Measurements from ENCODE around the gene FOXJ3. TPM values are rescaled to one million over a fixed set of nuclear protein-coding genes. Genes with fewer than 3 reads are reported as not detected.

The FOXJ3 gene
- total RNA-seq, 1 experiment from 2014 or later = 31.7 TPM

DNA sequence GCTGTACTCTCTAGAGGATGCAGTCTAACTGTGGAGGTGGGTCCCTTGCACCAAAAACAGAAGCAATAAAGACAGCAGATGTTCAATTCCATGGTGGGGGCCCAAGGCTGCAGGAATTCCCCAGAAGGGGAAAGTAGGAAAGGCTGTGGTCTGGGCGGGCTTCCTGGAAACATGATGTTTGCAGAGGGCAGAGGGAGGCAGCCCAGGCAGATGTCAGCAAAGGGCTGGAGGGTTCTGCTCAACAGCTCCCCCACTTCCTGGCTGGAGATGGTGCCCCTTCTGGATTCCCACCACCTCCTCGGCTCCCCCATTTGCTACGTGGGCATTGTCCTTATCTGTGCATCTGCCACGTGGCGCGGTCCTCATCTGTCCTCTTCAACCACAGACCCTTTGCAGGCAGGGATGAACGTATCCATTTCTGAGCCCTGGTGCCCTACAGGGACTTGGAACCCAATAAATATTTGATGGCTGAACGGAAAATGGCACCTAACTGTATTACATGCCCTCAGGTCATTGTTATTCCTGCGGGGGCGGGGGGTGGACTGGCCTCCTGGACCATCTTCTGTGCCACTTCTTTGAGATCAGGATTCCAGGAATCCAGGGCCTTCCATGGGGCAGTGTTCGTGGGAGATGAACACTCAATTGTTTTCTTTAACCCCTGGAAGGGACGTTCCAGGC, 190.2 kb downstream of the FOXJ3 start:
- DNase-seq (ENCODE audit: low spot score) = no peak

DNA sequence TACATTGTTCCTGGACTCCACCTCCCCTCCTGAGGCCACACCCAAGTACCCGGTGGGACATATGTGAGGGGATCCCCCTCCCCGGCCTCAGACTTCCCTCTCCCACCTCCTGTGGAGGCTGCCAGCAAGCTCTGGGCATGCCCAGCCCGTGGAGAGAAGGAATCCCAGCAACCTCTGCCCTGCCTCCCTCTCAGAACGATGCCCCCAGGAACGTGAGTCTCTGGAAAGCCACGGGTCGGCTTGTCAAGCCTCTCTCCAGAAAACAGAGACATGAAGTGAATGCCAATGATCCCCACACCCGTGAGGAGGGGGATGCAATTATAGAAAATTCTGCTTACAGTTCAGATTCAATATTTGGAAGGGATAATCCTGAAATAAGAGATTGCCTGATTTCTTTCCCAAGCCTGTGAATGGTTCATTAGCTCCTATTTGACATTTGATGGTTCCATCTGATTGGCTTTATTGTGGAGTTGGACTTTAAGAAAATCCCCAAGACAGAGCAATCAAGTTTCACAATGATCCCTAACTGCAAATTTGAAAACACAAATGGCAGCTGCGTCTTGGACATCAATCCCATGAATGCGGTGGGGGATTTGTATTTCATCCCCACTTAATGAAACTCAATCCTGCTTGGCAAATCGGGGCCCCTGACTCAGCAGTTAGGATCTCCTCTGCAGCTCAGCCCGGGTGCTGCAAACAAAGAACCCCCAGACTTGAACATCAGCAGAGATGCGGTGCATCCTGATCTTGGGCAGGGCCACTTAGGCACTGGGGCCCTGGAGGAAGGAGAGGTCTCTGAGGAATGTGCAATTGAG, 190.9 kb downstream of the FOXJ3 start:
- no peak for DNase-seq (ENCODE audit: low spot score)

DNA sequence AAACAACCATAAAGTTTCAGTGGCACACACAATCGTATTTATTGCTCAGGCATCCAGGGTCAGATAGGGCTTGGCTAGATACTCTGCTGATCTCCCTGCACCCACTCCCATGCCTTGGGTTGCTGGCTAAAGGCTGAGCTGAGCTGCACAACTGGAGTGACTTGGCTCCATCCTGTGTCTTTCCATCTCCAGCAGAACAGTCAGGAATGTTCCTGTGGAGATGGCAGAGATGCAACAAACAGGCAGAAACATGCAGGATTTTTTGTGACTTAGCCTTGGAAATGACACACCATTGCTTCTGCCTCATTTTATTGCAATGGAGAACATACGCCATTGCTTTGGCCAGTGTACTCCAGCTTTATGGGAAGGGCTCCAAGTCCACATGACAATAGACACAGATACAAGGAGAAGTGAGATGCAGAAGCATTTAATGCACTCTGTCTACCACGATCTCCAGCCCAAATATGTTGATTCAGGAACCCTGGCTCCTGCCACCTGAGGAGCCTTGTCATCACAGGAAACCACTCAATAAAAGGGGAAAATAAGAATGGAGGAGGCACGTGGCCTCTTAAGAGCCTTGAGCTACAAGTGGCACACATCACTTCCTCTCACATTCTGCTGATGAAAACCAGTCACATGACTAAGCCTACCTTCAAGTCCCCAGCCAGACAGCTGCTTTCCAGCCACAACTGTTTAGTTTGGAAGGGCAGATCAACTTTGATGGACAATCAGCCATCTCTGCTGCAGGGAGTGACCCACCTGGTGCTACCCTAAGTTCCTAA, 191.9 kb downstream of the FOXJ3 start:
- peak; percentile 47 for DNase-seq (ENCODE audit: low spot score)

DNA sequence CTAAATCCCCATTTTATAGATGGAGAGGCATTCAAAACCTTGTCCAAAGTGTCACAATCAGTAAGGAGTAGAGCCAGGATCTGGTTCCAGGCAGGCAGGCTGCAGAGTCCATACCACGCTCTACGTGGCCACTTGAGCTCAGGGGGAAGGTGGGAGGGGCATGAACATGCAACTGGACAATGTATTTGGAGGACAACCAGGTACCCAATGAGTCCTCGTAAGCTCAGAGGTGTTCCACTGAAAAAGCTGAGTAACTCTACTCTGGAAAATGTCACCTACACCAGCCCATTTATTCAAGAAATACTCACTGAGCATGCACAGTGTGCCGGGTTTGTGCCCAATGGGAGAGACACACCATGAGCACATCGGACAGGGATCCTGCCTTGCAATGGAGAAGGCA, 193.1 kb downstream of the FOXJ3 start:
- peak; percentile 2 for DNase-seq (ENCODE audit: low spot score)

DNA sequence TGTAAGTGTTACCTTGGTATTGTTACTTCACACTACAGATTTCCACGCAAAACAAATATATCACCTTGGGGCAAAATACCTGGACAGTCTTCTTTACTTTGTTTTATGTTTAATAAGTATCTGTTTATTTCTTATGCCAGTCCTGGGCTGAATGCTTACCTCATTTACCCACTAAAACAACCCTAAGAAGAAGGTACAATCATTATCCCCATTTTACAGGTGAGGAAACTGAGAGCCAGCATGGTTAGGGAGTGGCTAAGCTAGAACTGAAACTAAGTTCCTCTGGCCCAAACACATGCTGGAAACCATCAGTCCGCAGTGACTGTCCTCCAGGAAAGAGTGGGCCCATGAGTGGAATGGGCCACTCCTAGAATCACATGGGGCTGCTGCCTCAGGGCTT, 194.8 kb downstream of the FOXJ3 start:
- DNase-seq (ENCODE audit: low spot score) = no peak

DNA sequence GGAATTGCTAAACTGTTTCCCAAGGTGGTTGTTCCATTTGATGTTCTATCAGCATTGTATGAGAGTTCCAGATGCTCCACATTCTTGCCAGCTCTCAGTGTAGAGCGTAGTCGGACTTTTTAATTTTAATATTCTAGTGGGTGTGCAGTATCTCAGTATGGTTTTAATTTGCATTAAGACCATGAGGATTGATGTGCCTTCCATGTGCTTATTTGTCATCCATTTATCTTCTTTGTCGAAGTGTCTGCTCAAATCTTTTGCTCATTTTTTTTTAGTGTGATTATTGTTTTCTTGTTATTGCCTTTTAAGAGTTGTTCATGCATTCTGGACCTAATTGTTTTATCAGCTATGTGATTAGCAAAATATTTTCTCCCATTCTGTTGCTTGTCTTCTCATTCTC, 195.6 kb downstream of the FOXJ3 start:
- no peak for DNase-seq (ENCODE audit: low spot score)

DNA sequence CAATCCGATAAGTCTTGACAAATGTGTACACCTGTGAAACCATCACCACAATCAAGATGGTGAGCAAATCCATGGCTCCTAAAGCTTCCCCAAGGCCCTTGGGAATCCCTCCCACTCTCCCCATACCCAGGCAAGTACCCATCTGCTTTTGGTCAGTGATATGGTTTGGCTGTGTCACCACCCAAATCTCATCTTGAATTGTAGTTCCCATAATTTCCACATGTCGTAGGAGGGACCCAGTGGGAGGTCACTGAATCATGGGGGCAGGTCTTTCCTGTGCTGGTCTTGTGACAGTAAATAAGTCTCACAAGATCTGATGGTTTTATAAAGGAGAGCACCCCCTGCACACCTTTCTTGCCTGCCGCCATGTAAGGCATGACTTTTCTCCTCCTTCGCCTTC, 196.4 kb downstream of the FOXJ3 start:
- DNase-seq (ENCODE audit: low spot score) = peak; percentile 1

DNA sequence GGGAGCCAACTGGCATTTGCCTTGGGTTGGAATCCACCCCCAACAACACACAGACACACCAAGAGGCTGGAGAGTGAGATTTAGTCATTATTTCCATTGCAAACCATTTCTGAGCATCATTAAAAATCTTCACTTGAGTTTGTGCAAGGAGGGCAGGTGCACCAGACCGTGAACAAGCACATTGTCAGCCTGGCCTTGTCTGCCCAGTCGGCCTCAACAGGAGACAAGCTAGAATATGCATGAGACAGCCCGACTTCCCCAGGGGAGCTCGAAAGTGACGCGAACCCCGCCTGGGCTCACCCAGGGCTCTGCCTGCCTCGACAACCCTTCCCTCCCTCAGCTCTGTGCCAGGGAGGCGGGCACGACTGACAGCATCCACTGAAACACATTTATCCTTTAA, 197.3 kb downstream of the FOXJ3 start:
- DNase-seq (ENCODE audit: low spot score) = no peak

DNA sequence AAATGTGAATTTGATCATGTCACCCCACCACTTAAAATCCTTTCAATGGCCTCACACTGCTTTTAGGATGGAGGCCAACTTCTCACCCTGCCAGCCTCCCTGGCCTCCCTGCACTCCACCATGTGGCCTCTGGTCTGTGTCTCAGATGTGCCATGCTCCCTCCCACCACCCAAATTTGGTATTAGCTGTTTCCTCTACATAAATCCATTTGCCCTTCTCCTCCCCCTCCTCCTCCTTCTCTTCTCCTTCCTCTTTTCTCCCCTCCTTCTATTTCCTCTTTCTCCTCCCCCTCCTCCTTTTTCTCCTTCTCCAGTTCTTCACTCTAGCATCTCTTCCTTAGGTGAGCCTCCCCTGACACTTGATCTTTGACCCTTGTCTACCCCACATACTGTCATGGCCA, 198.6 kb downstream of the FOXJ3 start:
- no peak for DNase-seq (ENCODE audit: low spot score)

DNA sequence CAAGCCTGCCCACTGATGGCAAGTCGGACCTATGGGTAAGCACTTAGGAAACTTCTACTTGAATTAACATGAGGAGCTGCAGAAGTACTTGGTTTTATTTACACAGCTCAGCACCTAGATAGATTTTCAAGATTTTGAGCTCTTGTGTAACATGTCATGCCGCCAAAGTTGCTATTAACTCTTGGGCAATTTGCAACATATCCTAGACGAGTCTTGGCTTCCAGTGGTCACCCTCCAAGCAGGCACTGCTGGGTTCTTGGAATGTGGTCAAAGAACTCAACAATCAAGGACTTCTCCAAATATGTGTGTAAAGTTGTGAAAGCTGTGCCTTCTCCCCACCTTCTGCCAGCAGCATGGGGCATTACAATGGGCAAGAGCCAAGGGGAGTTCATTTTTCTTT, 199.6 kb downstream of the FOXJ3 start:
- peak; percentile 12 for DNase-seq (ENCODE audit: low spot score)

DNA sequence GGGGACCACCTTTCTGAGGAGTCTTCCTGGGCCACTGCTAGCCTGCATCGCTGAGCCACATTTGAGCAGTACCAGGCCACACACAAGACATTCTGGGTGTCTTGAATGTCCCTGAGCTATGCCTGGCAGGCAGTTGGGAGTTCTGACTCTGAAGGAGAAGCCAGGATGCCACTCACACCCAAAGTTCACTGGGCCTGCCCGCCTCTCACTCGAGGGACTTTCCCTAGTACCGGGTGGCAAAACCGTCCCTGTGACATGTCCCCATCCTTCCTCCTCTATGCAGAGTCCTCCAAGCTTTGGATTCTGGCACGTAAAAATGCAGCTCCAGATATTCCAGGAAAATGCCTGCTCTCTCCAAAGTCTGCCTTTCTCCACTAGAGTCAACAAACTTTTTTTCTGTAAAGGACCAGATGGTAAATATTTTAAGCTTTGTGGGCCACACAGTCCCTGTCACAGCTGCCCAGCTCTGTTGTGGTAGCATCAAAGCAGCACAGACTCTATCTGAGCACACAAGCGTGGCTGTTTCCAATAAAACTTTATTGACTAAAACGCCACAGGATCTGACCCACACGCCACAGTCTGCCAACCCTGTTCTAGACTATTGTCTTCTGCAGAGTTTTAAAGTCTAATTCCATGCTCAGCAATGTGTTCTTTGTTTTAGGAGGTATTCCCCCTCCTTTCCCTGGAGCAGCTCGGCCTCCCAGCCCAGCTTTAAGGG, 201.1 kb downstream of the FOXJ3 start:
- DNase-seq (ENCODE audit: low spot score) = no peak

DNA sequence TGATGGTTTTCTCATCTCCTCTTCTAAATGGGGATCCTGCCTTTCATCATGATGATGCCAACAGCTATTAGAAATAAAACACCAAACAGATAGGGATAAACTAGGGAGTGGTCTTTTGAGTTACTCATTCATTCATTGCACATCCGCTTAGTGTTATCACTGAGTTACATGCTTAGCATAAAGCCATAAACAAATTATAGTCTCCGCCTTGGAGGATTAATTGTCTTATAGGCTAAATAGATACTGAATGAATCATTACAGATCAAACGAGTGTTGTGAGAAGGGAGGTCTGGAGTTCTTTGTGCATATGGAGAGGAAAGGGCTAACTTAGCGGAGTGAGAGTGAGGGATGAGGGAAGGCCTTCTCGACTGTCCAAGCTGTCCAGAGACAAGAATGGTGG, 201.6 kb downstream of the FOXJ3 start:
- peak; percentile 2 for DNase-seq (ENCODE audit: low spot score)

DNA sequence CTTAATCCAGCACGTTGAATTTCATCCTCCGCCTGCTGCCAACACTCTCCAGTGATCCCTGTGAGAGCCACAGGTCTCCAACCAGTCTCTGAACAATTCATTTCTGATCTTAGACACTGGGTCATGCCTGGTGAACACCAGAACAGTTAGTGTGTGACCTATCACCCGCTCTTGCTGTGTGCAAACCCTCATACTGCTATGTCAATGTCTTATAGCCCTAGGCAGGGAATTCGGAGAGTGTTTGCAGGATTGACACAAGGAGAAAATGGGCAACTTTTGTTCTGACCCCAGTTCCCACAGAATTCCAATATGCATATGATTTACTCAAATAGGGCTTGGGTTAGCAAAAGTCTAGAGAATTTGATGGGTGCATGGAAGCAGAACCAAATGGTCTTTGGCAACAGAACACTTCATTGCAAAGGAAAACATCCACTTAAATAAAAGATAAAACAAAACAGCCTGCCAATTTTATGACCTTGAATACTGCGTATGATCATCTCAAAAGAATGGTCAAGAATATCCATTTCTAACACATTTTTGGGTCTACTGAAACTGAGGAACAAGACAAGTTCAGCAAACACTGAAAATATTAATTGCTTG, 204.9 kb downstream of the FOXJ3 start:
- peak; percentile 2 for DNase-seq (ENCODE audit: low spot score)

DNA sequence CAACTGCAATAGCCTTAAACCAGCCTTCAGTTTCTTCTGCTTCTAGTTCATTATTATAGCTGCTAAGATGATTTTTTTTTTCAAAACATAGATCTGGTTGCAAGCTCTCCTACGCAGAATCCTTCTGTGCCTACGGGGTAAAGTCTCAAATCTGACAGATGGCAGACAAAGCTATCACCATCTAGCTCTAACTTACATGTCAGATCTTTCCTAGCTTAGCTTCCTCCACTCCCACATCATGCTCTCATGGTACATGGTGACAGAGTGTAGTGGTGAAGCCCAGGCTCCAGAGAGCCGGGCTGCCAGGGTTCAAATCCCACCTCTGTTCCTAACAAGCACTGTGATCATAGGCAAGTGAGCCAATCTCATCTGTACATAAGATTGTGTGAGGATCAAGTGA, 206.1 kb downstream of the FOXJ3 start:
- peak; percentile 3 for DNase-seq (ENCODE audit: low spot score)

DNA sequence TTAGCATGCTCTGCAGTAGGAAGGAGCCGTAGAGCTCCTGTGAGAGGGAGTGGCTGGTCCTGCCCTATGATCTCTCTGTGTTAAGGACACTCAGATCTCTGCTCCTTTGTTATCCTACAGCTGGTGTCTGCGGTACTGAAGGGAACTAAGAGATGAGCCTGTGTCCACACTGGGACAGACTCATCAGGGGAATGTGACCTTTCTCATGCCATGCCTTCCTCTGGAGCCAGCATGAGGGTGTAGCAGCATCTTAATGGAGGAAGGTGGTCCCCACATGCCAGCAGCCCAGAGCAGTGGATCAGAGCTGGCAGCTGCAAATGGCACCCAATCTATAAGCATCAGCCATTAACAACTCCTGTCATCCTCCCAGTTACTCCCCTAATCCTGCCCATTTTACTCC, 206.5 kb downstream of the FOXJ3 start:
- DNase-seq (ENCODE audit: low spot score) = peak; percentile 2

DNA sequence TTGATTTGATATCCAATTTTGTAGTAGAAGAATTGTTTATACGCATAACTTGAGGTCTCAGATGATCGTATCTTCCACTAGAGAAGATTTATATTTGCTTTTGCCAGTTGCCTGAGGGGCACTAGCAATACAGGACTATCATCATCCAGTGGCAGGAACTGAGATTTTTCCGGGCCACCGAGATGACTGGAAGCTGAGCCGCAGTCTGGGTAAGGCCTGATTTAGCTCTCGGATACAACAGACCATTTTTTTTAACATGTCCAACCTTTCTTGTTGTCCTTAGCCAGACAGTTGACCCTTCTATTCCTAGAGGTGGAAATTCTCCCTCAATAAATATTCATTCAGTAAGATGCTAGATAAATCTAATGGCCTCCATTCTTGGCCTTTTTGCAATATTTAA, 207.3 kb downstream of the FOXJ3 start:
- no peak for DNase-seq (ENCODE audit: low spot score)

Other genes with a start within 250 kb of the FOXJ3 start
- not detected in 2 replicates for gene GUCA2B, start 181.8 kb downstream of the FOXJ3 start, total RNA-seq (2014; rRNA removed; shearing (Covaris generic))
- gene GUCA2A, start 170.5 kb downstream of the FOXJ3 start, total RNA-seq (2014; rRNA removed; shearing (Covaris generic)) = not detected in 2 replicates
- gene RIMKLA, start 45.6 kb upstream of the FOXJ3 start, total RNA-seq (2014; rRNA removed; shearing (Covaris generic)) = 0.85 and 1.0 TPM in 2 replicates
- 0.25 TPM in 1 of 2 replicates, not detected in the other for gene ZMYND12, start 120.8 kb upstream of the FOXJ3 start, total RNA-seq (2014; rRNA removed; shearing (Covaris generic))
- gene PPCS, start 121.3 kb upstream of the FOXJ3 start, total RNA-seq (2014; rRNA removed; shearing (Covaris generic)) = 82.5 and 84.8 TPM in 2 replicates
- gene CCDC30, start 128.1 kb upstream of the FOXJ3 start, total RNA-seq (2014; rRNA removed; shearing (Covaris generic)) = 0.14 TPM in 1 of 2 replicates, not detected in the other

Data from H4 (cell line).